Peyer's patch (tissue), 4 donors: ENCODE measurements around the gene LRRK1.

Source experiments
- CTCF ChIP-seq, 6 experiments: fragments of 450-650 bp in 4 of 6; fragments of 200-600 bp in 2 of 6; sonication (generic) in 1 of 6; IDR thresholded peaks; one replicate each; pipeline ENCODE4 v1.5.1; 2017 to 2019; ENCODE audit warnings: antibody characterized with exemption in 6 of 6, mild to moderate bottlenecking in 3 of 6, moderate library complexity in 1 of 6
- POLR2A ChIP-seq, 2 donors: fragments of 450-650 bp; IDR thresholded peaks; one replicate each; pipeline ENCODE4 v1.5.1; 2017; ENCODE audit warnings: antibody characterized with exemption in 2 of 2, mild to moderate bottlenecking in 2 of 2, moderate library complexity in 2 of 2

- TF ChIP-seq CTCF (IDR thresholded peaks at IDR 0.05) (no peak), POLR2A (IDR thresholded peaks at IDR 0.05) (no peak)
Observed at GRCh38 chr15:101092156-101092866, 173.2 kb downstream of the LRRK1 start.
